ENCODE data around the gene PSMD5.

PSMD5 gene

GRCh38 chr9:120874226-120875194 lies 31.8 kb upstream of the PSMD5 start:
- peak overlapping the region; percentile 14 for H3K9ac ChIP-seq (ENCODE audit: low read length)
- H3K36me3 ChIP-seq (ENCODE audit: control insufficient read depth, insufficient read depth, low read length): peaks cover 15% of the 10 kb centered on the region; the same call in 1 of the 2 replicates
- H3K4me3 ChIP-seq (ENCODE audit: low read depth, low read length): 0 out of 2 replicates have a peak overlapping the region, but pooled peaks have one; percentile 2
- peaks cover 51% of the 10 kb centered on the region for H3K4me1 ChIP-seq (ENCODE audit: control insufficient read depth, insufficient read depth, low read length)
- peaks cover 15% of the 10 kb centered on the region; the same call in 1 of the 2 replicates for H3K27me3 ChIP-seq (ENCODE audit: control insufficient read depth, insufficient read depth, low read length)
- H3K9me3 ChIP-seq (ENCODE audit: control insufficient read depth, insufficient read depth, low read depth, low read length): no peaks in the 10 kb centered on the region
- H3K27ac ChIP-seq (ENCODE audit: low read depth, low read length): peak overlapping the region; percentile 74

- peaks cover 10% of the 10 kb centered on the region; the same call in 1 of the 2 replicates for H3K27me3 ChIP-seq (ENCODE audit: control insufficient read depth, insufficient read depth, low read length)
- 0 out of 2 replicates have a peak overlapping the region, but pooled peaks have one; percentile 4 for H3K4me3 ChIP-seq (ENCODE audit: low read depth, low read length)
- peaks cover 52% of the 10 kb centered on the region for H3K4me1 ChIP-seq (ENCODE audit: control insufficient read depth, insufficient read depth, low read length)
- H3K36me3 ChIP-seq (ENCODE audit: control insufficient read depth, insufficient read depth, low read length): peaks cover 15% of the 10 kb centered on the region; the same call in 1 of the 2 replicates
- H3K27ac ChIP-seq (ENCODE audit: low read depth, low read length): peak overlapping the region; percentile 74
- peak overlapping the region; percentile 66 for H3K9ac ChIP-seq (ENCODE audit: low read length)
- no peaks in the 10 kb centered on the region for H3K9me3 ChIP-seq (ENCODE audit: control insufficient read depth, insufficient read depth, low read depth, low read length)
Observed at GRCh38 chr9:120873512-120873911, 30.8 kb upstream of the PSMD5 start.

GRCh38 chr9:120872791-120873502 lies 30.2 kb upstream of the PSMD5 start:
- H3K9ac ChIP-seq (ENCODE audit: low read length): peak overlapping the region; percentile 66
- H3K9me3 ChIP-seq (ENCODE audit: control insufficient read depth, insufficient read depth, low read depth, low read length): no peaks in the 10 kb centered on the region
- H3K4me1 ChIP-seq (ENCODE audit: control insufficient read depth, insufficient read depth, low read length): peaks cover 51% of the 10 kb centered on the region
- H3K36me3 ChIP-seq (ENCODE audit: control insufficient read depth, insufficient read depth, low read length): peaks cover 15% of the 10 kb centered on the region; the same call in 1 of the 2 replicates
- H3K27ac ChIP-seq (ENCODE audit: low read depth, low read length): peak overlapping the region; percentile 74
- peaks cover 6% of the 10 kb centered on the region; the same call in 1 of the 2 replicates for H3K27me3 ChIP-seq (ENCODE audit: control insufficient read depth, insufficient read depth, low read length)
- peak overlapping the region; percentile 4; the same call in 1 of the 2 replicates for H3K4me3 ChIP-seq (ENCODE audit: low read depth, low read length)

- H3K27me3 ChIP-seq (ENCODE audit: control insufficient read depth, insufficient read depth, low read length): no peaks in the 10 kb centered on the region
- H3K9ac ChIP-seq (ENCODE audit: low read length): no peak overlapping the region
- H3K9me3 ChIP-seq (ENCODE audit: control insufficient read depth, insufficient read depth, low read depth, low read length): no peaks in the 10 kb centered on the region
- H3K36me3 ChIP-seq (ENCODE audit: control insufficient read depth, insufficient read depth, low read length): peaks cover 21% of the 10 kb centered on the region
- H3K4me3 ChIP-seq (ENCODE audit: low read depth, low read length): no peak overlapping the region
- H3K4me1 ChIP-seq (ENCODE audit: control insufficient read depth, insufficient read depth, low read length): peaks cover 37% of the 10 kb centered on the region
- no peak overlapping the region for H3K27ac ChIP-seq (ENCODE audit: low read depth, low read length)
Observed at GRCh38 chr9:120870206-120870605, 27.5 kb upstream of the PSMD5 start.

GRCh38 chr9:120869726-120870125 lies 27.0 kb upstream of the PSMD5 start:
- Histone ChIP-seq H3K27ac (ENCODE audit: low read depth, low read length) (no peak overlapping the region), H3K9me3 (ENCODE audit: control insufficient read depth, insufficient read depth, low read depth, low read length) (no peaks in the 10 kb centered on the region), H3K36me3 (ENCODE audit: control insufficient read depth, insufficient read depth, low read length) (peaks cover 23% of the 10 kb centered on the region), H3K4me1 (ENCODE audit: control insufficient read depth, insufficient read depth, low read length) (peaks cover 34% of the 10 kb centered on the region), H3K27me3 (ENCODE audit: control insufficient read depth, insufficient read depth, low read length) (no peaks in the 10 kb centered on the region), H3K9ac (ENCODE audit: low read length) (no peak overlapping the region), H3K4me3 (ENCODE audit: low read depth, low read length) (no peak overlapping the region)

GRCh38 chr9:120869360-120869687 lies 26.6 kb upstream of the PSMD5 start:
- Histone ChIP-seq H3K9me3 (ENCODE audit: control insufficient read depth, insufficient read depth, low read depth, low read length) (no peaks in the 10 kb centered on the region), H3K36me3 (ENCODE audit: control insufficient read depth, insufficient read depth, low read length) (peaks cover 21% of the 10 kb centered on the region), H3K27ac (ENCODE audit: low read depth, low read length) (no peak overlapping the region), H3K9ac (ENCODE audit: low read length) (peak overlapping the region; percentile 50), H3K4me1 (ENCODE audit: control insufficient read depth, insufficient read depth, low read length) (peaks cover 30% of the 10 kb centered on the region), H3K27me3 (ENCODE audit: control insufficient read depth, insufficient read depth, low read length) (no peaks in the 10 kb centered on the region), H3K4me3 (ENCODE audit: low read depth, low read length) (peak overlapping the region; percentile 59)

GRCh38 chr9:120868676-120869359 lies 26.1 kb upstream of the PSMD5 start:
- H3K27ac ChIP-seq (ENCODE audit: low read depth, low read length): no peak overlapping the region
- no peaks in the 10 kb centered on the region for H3K27me3 ChIP-seq (ENCODE audit: control insufficient read depth, insufficient read depth, low read length)
- peak overlapping the region; percentile 50 for H3K9ac ChIP-seq (ENCODE audit: low read length)
- peaks cover 25% of the 10 kb centered on the region for H3K4me1 ChIP-seq (ENCODE audit: control insufficient read depth, insufficient read depth, low read length)
- H3K9me3 ChIP-seq (ENCODE audit: control insufficient read depth, insufficient read depth, low read depth, low read length): no peaks in the 10 kb centered on the region
- H3K4me3 ChIP-seq (ENCODE audit: low read depth, low read length): peak overlapping the region; percentile 59
- H3K36me3 ChIP-seq (ENCODE audit: control insufficient read depth, insufficient read depth, low read length): peaks cover 16% of the 10 kb centered on the region

GRCh38 chr9:120868339-120868675 lies 25.6 kb upstream of the PSMD5 start:
- no peaks in the 10 kb centered on the region for H3K9me3 ChIP-seq (ENCODE audit: control insufficient read depth, insufficient read depth, low read depth, low read length)
- no peak overlapping the region for H3K27ac ChIP-seq (ENCODE audit: low read depth, low read length)
- H3K27me3 ChIP-seq (ENCODE audit: control insufficient read depth, insufficient read depth, low read length): no peaks in the 10 kb centered on the region
- peak overlapping the region; percentile 34 for H3K4me3 ChIP-seq (ENCODE audit: low read depth, low read length)
- peaks cover 19% of the 10 kb centered on the region for H3K36me3 ChIP-seq (ENCODE audit: control insufficient read depth, insufficient read depth, low read length)
- H3K4me1 ChIP-seq (ENCODE audit: control insufficient read depth, insufficient read depth, low read length): peaks cover 22% of the 10 kb centered on the region
- H3K9ac ChIP-seq (ENCODE audit: low read length): no peak overlapping the region

- H3K36me3 ChIP-seq (ENCODE audit: control insufficient read depth, insufficient read depth, low read length): peaks cover 22% of the 10 kb centered on the region
- no peak overlapping the region for H3K9ac ChIP-seq (ENCODE audit: low read length)
- peaks cover 17% of the 10 kb centered on the region for H3K4me1 ChIP-seq (ENCODE audit: control insufficient read depth, insufficient read depth, low read length)
- H3K9me3 ChIP-seq (ENCODE audit: control insufficient read depth, insufficient read depth, low read depth, low read length): no peaks in the 10 kb centered on the region
- peak overlapping the region; percentile 34 for H3K4me3 ChIP-seq (ENCODE audit: low read depth, low read length)
- no peaks in the 10 kb centered on the region for H3K27me3 ChIP-seq (ENCODE audit: control insufficient read depth, insufficient read depth, low read length)
- no peak overlapping the region for H3K27ac ChIP-seq (ENCODE audit: low read depth, low read length)
Observed at GRCh38 chr9:120867676-120868338, 25.1 kb upstream of the PSMD5 start.

GRCh38 chr9:120866651-120867050 lies 23.9 kb upstream of the PSMD5 start:
- Histone ChIP-seq H3K4me1 (ENCODE audit: control insufficient read depth, insufficient read depth, low read length) (peaks cover 12% of the 10 kb centered on the region; the same call in 1 of the 2 replicates), H3K4me3 (ENCODE audit: low read depth, low read length) (no peak overlapping the region), H3K36me3 (ENCODE audit: control insufficient read depth, insufficient read depth, low read length) (peaks cover 25% of the 10 kb centered on the region), H3K9ac (ENCODE audit: low read length) (no peak overlapping the region), H3K27ac (ENCODE audit: low read depth, low read length) (no peak overlapping the region), H3K27me3 (ENCODE audit: control insufficient read depth, insufficient read depth, low read length) (no peaks in the 10 kb centered on the region), H3K9me3 (ENCODE audit: control insufficient read depth, insufficient read depth, low read depth, low read length) (no peaks in the 10 kb centered on the region)

All from HUES6 (cell line).